Tracheal epithelial cell (primary cell): ENCODE results near the gene PADI1. TPM values are rescaled to one million over a fixed set of nuclear protein-coding genes. Genes with fewer than 3 reads are reported as not detected.

ENCODE experiments used
- total RNA-seq: library from RNA; depleted of rRNA; stranded (reverse); fragments of >200 nt; gene quantifications from 2 replicates; pipeline ENCODE4 v1.2.1, GENCODE V29; 2014

The PADI1 gene, protein sequence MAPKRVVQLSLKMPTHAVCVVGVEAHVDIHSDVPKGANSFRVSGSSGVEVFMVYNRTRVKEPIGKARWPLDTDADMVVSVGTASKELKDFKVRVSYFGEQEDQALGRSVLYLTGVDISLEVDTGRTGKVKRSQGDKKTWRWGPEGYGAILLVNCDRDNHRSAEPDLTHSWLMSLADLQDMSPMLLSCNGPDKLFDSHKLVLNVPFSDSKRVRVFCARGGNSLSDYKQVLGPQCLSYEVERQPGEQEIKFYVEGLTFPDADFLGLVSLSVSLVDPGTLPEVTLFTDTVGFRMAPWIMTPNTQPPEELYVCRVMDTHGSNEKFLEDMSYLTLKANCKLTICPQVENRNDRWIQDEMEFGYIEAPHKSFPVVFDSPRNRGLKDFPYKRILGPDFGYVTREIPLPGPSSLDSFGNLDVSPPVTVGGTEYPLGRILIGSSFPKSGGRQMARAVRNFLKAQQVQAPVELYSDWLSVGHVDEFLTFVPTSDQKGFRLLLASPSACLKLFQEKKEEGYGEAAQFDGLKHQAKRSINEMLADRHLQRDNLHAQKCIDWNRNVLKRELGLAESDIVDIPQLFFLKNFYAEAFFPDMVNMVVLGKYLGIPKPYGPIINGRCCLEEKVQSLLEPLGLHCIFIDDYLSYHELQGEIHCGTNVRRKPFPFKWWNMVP
- 5.5 and 6.5 TPM in 2 replicates for total RNA-seq

GRCh38 chr1:17204546-17205440 is at the start of gene PADI1:
PADI1 (plus strand) TSS chr1:17205128; CDS start chr1:17205218, 90 bp downstream.

DNA sequence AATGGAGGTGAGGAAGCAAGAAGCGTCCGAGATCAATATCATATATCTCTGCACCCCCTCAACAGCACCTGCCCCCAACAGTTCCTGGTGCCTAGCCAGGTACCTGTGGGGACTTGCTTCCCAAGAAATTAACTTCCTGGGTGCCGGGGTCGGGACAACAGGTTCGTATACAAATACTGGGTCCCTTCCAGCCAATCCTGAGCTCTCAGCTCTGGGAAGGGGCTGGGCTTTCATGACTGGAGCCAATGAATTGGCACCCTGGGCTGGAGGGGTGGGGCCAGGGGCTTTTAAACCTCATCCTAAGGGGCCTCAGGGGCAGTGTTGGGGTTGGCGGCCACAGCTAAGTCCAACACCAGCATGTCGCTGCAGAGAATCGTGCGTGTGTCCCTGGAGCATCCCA is 43.9 kb downstream of the PADI1 start, which contains the start of gene PADI3:
TSS of gene PADI3 (plus strand) at position 318 of the 400 bp plus-strand sequence. CDS start at position 358, 40 bp downstream.

Other genes starting within 250 kb of the PADI1 start
- 6.4 and 22.4 TPM in 2 replicates for gene MFAP2, start 224.5 kb upstream of the PADI1 start, total RNA-seq
- gene ATP13A2, start 193.2 kb upstream of the PADI1 start, total RNA-seq = 68.8 and 74.0 TPM in 2 replicates
- 186 and 229 TPM in 2 replicates for gene SDHB, start 151.1 kb upstream of the PADI1 start, total RNA-seq
- 0.85 and 25.5 TPM in 2 replicates for gene PADI2, start 85.7 kb upstream of the PADI1 start, total RNA-seq
- gene PADI3, start 44.0 kb downstream of the PADI1 start, total RNA-seq = 0.43 and 1.2 TPM in 2 replicates
- 0.21 TPM in 1 of 2 replicates, not detected in the other for gene PADI4, start 103.1 kb downstream of the PADI1 start, total RNA-seq
- not detected in 2 replicates for gene PADI6, start 167.1 kb downstream of the PADI1 start, total RNA-seq
- 123 and 158 TPM in 2 replicates for gene RCC2, start 234.5 kb downstream of the PADI1 start, total RNA-seq